NCI-H524 treated with DMSO at 0.1 percent for 48 hours (cell line): ENCODE results near the gene TXNIP.

ENCODE experiments used
- DNase-seq: peaks from one replicate; lab custom pipeline; 2025; lab: John Stamatoyannopoulos, UW

The TXNIP gene

GRCh38 chr1:145985129-145985501, 11.3 kb downstream of the TXNIP start:
- no peak for DNase-seq

- DNase-seq, result no peak
Observed at GRCh38 chr1:145983960-145984830, 12.2 kb downstream of the TXNIP start.

GRCh38 chr1:145983206-145983675, 13.1 kb downstream of the TXNIP start:
- no peak for DNase-seq

DNA sequence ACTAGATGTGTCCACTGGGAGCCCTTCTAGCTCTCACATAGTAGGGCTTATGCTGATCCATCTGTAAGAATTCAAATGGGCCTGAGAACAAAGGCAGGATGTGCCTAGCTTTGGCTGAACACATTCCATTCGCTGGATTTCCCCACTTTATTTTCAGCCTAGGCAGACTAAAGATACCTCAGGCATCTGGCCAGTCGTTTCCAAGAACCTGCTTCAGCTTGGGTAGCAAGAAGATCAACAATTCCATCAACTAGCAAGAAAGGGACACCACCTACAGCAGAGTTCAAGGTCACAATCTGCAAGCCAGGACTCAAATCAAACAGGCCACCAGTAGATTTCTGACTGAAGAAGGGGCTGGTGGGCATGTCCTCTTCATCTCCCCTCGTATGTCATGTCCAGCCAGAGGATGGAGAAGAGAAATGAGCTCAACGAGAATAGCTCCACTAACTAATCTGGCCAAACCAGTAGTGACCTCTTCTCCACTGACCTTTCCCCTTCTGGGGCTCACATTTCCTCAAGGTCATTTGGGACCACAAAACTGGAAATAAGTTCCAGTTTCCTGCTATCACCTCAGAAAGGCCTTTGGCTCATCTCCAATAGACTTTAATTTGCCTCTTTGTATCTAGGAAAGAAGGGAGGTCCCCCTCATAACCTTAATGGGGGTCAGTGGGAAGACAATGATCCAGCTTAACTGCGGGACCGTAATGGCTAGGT, 14.2 kb downstream of the TXNIP start:
- no peak for DNase-seq

- no peak for DNase-seq
Observed at GRCh38 chr1:145980457-145980994, 15.9 kb downstream of the TXNIP start.

DNA sequence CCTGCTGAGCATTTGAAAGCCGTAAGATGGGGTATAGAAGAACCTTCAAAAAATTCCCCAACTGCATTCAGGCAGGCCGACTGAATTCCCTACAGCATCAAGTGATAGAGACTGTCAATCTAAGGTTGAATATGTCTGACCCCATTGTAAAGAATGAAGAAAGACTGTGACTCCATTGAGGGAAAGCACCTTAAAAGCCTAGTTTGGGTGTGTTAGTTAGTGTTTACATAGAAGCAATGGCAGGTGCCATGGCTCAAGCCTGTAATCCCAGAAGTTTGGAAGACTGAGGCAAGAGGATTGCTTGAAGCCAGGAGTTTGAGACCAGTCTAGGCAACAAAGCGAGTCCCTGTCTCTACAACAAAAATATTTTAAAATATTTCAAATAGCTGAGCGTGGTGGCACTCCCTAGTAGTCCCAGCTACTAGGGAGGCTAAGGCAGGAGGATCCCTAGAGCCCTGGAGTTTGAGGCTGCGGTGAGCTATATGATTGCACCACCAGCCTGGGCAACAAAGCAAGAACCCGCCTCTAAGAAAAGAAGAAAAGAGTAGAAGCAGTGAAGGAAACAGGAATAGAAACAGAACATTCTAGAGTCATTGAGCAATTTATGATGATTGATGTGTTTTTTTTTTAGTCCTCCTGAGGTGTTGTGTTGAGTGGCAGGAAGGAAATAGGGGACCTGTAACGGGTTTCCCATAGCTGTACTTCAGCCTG, 16.5 kb downstream of the TXNIP start:
- no peak for DNase-seq

DNA sequence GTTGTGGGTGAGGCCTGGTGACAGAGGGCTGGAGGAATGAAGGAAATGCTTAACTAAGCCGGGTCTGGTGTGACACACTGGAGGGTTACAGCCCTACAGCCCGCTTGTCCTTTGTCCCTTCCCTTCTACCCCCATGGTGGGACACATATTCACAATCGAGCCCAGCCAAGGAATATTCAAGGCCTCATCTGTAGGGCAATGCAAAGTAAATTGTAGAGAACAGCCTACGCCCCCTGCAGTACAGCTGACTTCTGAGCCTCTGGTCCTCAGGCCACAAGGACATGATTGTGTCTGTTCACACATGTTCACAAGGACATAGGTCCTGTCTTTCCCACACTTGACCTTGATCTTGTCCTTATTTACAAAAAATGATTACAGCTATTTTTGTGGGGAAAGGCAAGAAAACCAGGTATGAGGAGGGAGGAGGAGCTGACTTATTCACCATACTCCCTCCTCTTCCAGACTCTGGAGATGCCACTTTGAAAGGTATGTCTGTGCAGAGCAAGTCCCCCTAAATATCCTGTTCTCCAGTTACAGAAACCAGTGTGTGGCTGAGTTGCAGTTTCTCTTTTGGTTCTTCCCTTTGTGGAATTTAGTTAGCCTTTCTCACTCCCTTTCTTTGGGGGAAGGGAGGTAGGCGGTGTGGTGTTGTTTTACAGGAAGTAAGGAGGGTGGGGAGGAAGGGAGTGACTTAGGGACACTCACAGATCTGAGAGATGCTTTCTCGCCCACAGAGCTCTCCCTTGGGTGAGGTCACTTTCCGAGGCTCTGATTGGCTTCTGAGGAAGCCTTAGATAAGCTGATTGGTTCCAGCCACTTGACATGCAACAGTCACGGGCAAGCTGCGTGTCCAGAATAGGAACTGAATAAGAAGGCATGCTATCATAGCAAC, 17.3 kb downstream of the TXNIP start:
- peak; percentile 85 for DNase-seq

DNA sequence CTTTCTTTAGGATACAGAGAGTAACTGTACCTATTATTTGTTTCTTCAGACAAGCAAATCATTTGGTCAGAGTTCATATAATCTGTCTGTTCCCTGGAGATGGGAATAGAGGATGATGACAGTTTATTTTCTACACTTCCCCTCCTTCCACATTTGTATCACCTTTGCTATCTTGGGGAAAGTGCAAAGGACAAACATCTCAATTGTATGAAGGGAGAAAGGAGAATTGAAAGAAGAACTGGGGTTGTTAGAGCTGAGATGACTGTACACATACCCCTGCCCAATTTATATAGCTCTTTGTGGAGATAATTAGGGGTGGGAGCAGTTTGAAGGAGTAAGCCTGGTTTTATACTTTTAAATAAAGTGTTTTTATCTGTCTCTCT, 17.9 kb downstream of the TXNIP start:
- DNase-seq, result no peak

DNA sequence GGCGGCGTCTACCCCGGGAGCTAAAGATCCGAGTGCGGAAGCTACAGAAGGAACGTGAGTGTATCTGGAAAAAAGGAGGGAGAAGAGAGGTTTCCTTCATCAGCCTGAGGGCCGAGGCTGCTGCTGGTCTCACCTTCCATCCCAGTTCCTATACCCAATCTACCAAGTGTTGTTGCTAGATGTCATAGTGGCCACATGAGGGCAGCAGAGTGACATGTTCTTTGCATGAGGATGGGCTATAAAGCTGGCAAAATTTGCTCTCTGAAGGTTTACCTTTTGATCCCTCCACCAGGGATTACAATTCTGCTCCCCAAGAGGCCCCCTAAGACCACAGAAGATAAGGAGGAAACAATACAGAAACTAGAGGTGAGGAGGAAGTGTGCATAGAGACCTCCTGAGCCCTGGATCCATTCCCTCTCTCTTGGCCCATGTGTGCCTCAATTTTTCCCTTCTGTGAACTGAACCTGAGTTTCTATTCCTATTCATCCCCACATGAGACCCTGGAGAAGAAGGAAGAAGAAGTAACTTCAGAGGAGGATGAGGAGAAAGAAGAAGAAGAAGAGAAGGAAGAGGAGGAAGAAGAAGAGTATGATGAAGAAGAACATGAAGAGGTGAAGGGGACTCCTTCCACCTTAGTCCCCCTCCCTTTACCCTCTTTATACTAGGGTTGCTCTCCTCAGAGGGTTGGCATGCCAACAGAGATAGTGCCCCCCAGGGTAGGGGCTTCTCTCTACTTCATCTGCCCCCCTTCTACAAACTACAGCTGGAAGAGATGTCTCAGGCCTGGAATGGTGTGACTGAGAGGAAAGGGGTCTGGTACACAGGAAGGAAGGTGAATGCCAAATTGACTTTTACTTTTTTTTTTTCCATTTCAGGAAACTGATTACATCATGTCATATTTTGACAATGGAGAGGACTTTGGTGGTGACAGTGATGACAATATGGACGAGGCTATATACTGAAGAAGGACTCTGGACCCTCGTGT, 18.6 kb downstream of the TXNIP start:
- peak; percentile 55 for DNase-seq

GRCh38 chr1:145977016-145977415, 19.4 kb downstream of the TXNIP start:
- no peak for DNase-seq

- DNase-seq, result no peak
Observed at GRCh38 chr1:145975216-145975615, 21.2 kb downstream of the TXNIP start.

DNA sequence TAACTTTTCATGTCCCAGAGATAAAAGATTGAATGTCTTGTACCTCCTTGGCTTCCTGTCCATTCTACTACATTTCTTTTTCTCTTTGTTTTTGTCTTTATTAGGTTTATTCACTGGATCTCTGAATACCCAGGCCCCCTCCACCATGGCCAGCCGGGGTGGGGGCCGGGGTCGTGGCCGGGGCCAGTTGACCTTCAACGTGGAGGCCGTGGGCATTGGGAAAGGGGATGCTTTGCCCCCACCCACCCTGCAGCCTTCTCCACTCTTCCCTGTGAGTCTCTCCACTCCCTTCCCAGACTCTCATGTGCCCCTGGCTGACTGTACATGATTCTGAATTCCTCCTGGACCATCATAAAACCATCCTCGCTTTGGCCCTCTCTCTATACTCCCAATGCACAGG, 21.7 kb downstream of the TXNIP start:
- no peak for DNase-seq

DNA sequence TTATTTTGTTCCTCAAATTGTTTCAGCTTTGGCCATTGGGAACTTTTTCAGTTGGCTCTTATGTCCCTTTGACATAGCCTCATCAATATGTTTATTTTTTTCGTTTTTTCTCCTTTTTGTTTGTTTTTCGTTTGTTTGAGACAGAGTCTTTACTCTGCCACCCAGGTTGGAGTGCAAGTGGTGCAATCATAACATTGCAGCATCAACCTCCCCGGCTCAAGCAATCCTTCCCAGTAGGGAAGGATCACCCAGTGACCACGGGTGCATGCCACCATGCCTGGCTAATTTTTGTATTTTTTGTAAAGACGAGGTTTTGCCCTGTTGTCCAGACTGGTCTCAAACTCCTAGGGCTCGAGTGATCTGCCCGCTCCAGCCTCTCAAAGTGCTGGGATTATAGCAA, 23.8 kb downstream of the TXNIP start:
- DNase-seq, result no peak

DNA sequence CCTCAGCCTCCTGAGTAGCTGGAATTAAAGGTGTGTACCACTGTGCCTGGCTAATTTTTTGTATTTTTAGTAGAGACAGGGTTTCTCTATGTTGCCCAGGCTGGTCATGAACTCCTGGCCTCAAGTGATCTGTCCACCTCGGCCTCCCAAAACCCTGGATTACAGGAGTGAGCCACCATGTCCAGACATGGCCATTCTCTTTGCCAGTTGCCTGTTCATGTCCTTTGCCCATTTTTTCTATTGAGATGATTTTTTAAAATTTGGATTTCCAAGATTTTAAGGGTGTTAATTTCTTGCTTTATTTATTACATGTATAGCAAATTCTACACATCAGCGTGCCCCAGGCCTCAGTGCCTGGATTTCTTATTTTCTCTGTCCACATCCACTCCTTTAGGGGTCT, 29.1 kb downstream of the TXNIP start:
- no peak for DNase-seq

DNA sequence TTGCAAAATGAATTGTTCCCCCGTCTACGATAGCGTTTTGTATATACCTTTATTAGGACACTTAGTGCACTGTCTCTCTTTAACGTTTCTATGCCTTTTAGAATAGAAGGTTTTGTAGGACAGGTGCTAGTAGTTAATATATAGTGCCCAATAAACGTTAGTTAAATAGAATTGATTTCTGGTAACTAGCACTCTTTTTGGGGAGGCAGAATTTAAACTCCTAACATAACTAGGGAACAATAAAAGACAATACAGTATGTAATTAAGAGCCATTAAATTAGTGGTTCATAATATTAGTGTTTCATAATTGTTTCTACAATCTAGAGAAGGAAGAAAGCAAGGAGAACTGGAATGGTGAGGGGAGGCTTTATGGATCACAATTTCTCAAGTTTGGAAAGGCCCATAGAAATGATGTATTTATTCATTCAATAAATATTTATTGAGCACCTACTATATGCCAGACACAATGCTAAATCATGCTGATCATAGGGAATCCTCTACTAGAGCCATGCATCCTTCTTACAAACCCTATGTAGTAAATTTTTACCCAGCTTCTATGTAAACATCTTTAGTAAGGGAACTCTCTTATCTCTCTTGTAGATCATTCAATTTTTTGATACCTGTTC, 31.1 kb downstream of the TXNIP start:
- no peak for DNase-seq

DNA sequence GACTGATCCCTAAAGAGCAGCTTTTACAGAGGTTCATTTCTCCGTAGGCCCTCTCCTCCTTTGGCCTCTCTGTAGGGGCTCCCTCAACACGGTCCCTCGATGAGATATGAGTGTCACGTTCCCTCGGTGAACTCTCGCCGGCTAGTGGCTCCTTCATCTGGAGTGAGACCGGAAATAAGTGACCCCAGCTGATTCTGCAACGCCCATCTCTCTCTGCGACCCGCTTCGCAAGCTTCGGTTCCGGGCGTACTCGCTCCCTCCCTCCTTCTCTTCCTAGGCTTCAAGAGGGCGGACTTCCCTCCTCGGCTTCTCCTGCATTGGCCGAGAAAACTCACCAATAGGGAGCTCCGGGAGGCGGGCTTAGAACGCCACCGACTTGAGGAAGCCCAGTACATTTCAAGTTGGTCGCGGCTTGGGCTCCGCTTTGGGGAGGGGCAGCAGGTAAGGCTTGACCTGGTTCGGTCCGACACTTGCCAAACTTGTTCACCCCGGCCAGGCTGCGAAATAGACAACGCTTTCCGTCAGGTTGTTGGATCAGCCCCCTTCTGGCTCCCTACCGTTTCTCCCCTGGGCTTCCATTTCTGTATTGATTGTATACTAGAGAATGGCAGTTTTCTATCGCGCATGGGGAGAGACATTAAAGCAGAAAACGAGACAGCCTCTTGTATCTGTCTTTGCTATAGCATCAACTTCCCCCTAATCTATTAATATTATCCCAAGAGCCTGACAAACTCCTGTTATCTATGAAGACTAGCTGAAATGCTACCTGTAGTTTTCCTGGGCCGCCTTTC, 31.9 kb downstream of the TXNIP start, which contains the start of the genes ANKRD34A and POLR3GL:
TSS of gene ANKRD34A (minus strand) at position 248 of the 791 bp plus-strand sequence. CDS start 2,816 bp downstream, outside the sequence.
TSS of gene POLR3GL (plus strand) at position 363 of the 791 bp plus-strand sequence. CDS start 10,176 bp downstream, outside the sequence.
- DNase-seq, result peak; percentile 52

DNA sequence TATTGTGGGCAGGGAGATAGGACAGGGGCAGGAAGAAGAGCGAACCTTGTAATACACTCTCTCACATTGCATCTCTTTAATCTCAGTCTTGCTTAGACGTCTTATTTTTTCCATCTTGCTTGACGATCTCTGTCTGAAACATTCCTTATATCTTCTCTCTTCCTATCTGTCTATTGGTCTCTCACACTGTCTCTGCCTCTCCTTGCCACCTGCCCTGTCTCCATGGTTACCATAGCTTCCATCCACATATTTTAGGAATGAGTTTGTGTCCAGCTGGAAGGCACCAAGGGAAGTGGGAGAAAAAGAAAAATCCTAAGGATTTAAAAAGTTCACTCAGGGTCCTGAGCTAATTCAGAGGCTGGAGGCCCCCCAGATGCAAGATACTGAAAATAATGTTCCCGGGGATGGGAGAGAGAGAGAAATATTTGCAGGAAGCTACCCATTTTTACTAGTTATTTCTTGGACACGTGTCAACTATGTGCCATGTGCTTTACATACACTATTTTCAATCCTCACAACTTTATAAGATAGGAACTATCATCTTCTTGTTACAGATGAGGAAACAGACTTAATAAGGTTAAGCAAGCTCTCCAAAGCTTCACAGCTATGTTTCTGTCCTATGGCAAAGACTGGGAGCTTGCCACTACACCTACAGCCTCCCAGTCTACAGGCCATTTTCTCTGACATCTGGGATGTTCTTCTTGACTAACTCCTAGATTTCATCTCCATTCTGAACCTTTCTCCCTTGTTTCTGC, 32.9 kb downstream of the TXNIP start:
- DNase-seq, result no peak
